Common myeloid progenitor, CD34-positive (primary cell): ENCODE data around the gene TRIM63.

ENCODE experiments used
- CTCF ChIA-PET: fragments of 350-600 bp; sonication (Branson Sonifier 250); formaldehyde crosslinking; loops from one replicate; lab custom pipeline; 2021; ENCODE audit warnings: antibody characterized with exemption; lab: Charles Lee
- POLR2A ChIA-PET: fragments of 350-600 bp; sonication (Branson Sonifier 250); formaldehyde crosslinking; loops from one replicate; lab custom pipeline; 2021; ENCODE audit warnings: antibody characterized with exemption; lab: Charles Lee
- DNase-seq, 3 donors: peaks; one replicate each; pipeline versions ENCODE4 v3.0.0 to v3.0.0-alpha.2; 2013
- H3K27ac ChIP-seq, 2 experiments: 1 replicate in 1 of 2; 2 replicates in 1 of 2; pipeline ENCODE4 v1.7.0; 2013; ENCODE audit warnings: inconsistent platforms in 2 of 2, low read length in 2 of 2, mild to moderate bottlenecking in 2 of 2, low read depth in 1 of 2, moderate library complexity in 1 of 2; ENCODE audit not compliant: severe bottlenecking in 2 of 2, insufficient read depth in 1 of 2, poor library complexity in 1 of 2
- H3K27me3 ChIP-seq, 5 experiments: replicated peaks in 2 of 5; 1 replicate in 3 of 5; 2 replicates in 2 of 5; pipeline versions ENCODE4 v1.6.1 to v1.7.0; 2013; ENCODE audit warnings: low read length in 4 of 5, mild to moderate bottlenecking in 2 of 5, moderate library complexity in 2 of 5, inconsistent platforms in 1 of 5; ENCODE audit not compliant: insufficient read depth in 5 of 5, control insufficient read depth in 4 of 5
- H3K36me3 ChIP-seq, 4 experiments: 1 replicate in 2 of 4; 2 replicates in 2 of 4; pipeline versions ENCODE4 v1.6.1 to v1.7.0; 2013; ENCODE audit warnings: low read length in 3 of 4, control low read depth in 1 of 4, mild to moderate bottlenecking in 1 of 4; ENCODE audit not compliant: control insufficient read depth in 4 of 4, insufficient read depth in 4 of 4
- H3K4me1 ChIP-seq, 4 experiments: 1 replicate in 3 of 4; 2 replicates in 1 of 4; pipeline versions ENCODE4 v1.6.1 to v1.7.1; 2013; ENCODE audit warnings: low read length in 3 of 4, mild to moderate bottlenecking in 3 of 4, control low read depth in 1 of 4, inconsistent platforms in 1 of 4, moderate library complexity in 1 of 4; ENCODE audit not compliant: control insufficient read depth in 4 of 4, insufficient read depth in 4 of 4; ENCODE audit errors: control extremely low read depth in 1 of 4
- H3K4me3 ChIP-seq, 7 experiments: 1 replicate in 4 of 7; 2 replicates in 3 of 7; pipeline versions ENCODE4 v1.5.1 to v1.7.0; 2013; ENCODE audit warnings: mild to moderate bottlenecking in 7 of 7, low read length in 6 of 7, moderate library complexity in 6 of 7, inconsistent platforms in 2 of 7, low read depth in 2 of 7, control low read depth in 1 of 7; ENCODE audit not compliant: insufficient read depth in 4 of 7, control insufficient read depth in 1 of 7; ENCODE audit errors: extremely low read depth in 1 of 7
- H3K9me3 ChIP-seq, 5 experiments: 1 replicate in 4 of 5; 2 replicates in 1 of 5; pipeline versions ENCODE4 v1.6.1 to v1.7.1; 2013; ENCODE audit warnings: low read length in 4 of 5, mild to moderate bottlenecking in 2 of 5, inconsistent platforms in 1 of 5, low read depth in 1 of 5, moderate library complexity in 1 of 5; ENCODE audit not compliant: control insufficient read depth in 4 of 5, insufficient read depth in 2 of 5; ENCODE audit errors: control extremely low read depth in 1 of 5
- WGBS: methylation state at CpG from one replicate; pipeline ENCODE4 v1.1.5; 2013; ENCODE audit not compliant: insufficient coverage; 5-methylcytosine and 5-hydroxymethylcytosine counted together

Gene TRIM63

DNA sequence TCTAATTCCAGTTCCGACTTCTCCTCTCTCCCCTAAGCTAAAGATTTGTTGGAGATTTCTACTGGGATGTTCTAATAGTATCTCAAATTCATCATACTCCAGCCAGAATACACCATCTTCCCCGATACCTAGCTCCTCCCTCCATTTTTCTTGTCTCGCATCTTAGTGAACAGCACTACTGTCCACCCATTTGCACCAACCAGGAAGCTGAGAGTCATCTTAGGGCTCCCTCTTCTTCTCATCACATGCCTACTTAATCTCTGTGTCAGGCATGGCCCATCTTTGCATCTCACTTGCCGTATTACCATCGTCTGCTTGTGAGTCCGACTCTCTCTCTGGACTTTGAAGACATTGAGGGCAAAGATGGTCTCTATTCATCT, 3.5 kb upstream of the TRIM63 start:
- POLR2A ChIA-PET: no interaction called here
- CTCF ChIA-PET: interaction anchor here (1.3 to 2.2 kb wide), 2 partner anchors 13 to 72 kb away, joined by 3 to 5 read pairs; no protein-coding TSS in a partner anchor
- H3K4me1 ChIP-seq: peaks cover 0 to 4% (median 0%) of the 10 kb centered on the region in 4 experiments
- WGBS: 98% methylated on average over 5 of the region's 6 CpGs
- no peaks in the 10 kb centered on the region for H3K36me3 ChIP-seq
- DNase-seq: no peak
- H3K27me3 ChIP-seq: peaks cover 0 to 26% (median 5%) of the 10 kb centered on the region in 5 experiments
- H3K4me3 ChIP-seq: no peak overlapping the region
- H3K9me3 ChIP-seq: no peaks in the 10 kb centered on the region
- no peak overlapping the region for H3K27ac ChIP-seq

GRCh38 chr1:26070296-26070962, 3.0 kb upstream of the TRIM63 start:
- ChIA-PET CTCF (interaction anchor here (1.3 to 2.2 kb wide), 2 partner anchors 12 to 73 kb away, joined by 3 to 5 read pairs; no protein-coding TSS in a partner anchor), POLR2A (no interaction called here)
- no peak overlapping the region for H3K4me3 ChIP-seq
- DNase-seq: peak; percentile 60 to 89 (median 80)
- H3K4me1 ChIP-seq: peaks cover 0 to under 1% (median 0%) of the 10 kb centered on the region in 4 experiments
- WGBS: 100% methylated on average over 4 of the region's 4 CpGs
- H3K9me3 ChIP-seq: no peaks in the 10 kb centered on the region
- peak overlapping the region in 1 of 2 experiments; percentile 18 for H3K27ac ChIP-seq
- peaks cover 0 to 26% (median 5%) of the 10 kb centered on the region in 5 experiments for H3K27me3 ChIP-seq
- H3K36me3 ChIP-seq: no peaks in the 10 kb centered on the region

DNA sequence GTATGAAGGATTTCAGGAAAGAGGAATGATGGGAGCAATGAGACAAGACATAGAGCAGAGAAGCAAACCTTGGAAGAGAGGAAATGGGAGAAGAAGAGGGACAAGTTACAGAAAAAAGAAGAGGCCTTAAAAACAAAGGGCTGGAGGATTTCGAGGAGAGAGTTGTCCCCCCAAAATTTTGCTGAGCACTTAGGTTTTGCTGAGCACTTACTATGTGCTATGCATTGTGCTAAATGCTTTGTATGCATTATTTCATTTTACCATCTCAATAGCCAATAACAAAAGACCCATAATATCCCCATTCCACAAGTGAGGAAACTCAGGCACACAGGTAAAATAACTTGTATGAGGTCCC, 2.5 kb upstream of the TRIM63 start:
- Histone ChIP-seq H3K4me3 (no peak overlapping the region), H3K4me1 (no peaks in the 10 kb centered on the region), H3K27ac (peak overlapping the region in 1 of 2 experiments; percentile 18), H3K36me3 (no peaks in the 10 kb centered on the region), H3K9me3 (no peaks in the 10 kb centered on the region), H3K27me3 (peaks cover 0 to 26% (median 5%) of the 10 kb centered on the region in 5 experiments)
- no CpG with 5 or more reads among the region's 1 CpG for WGBS
- CTCF ChIA-PET: interaction anchor here (2.2 kb wide), 1 partner anchor 12 kb away, joined by 5 read pairs; no protein-coding TSS in a partner anchor
- DNase-seq: no peak
- POLR2A ChIA-PET: no interaction called here

- Histone ChIP-seq H3K4me3 (no peak overlapping the region), H3K27me3 (peaks cover 0 to 15% (median 3%) of the 10 kb centered on the region in 5 experiments), H3K36me3 (no peaks in the 10 kb centered on the region), H3K9me3 (no peaks in the 10 kb centered on the region), H3K4me1 (no peaks in the 10 kb centered on the region), H3K27ac (no peak overlapping the region)
- DNase-seq: no peak
- ChIA-PET CTCF (interaction anchor here (0.9 kb wide), 1 partner anchor 13 kb away, joined by 3 read pairs; no protein-coding TSS in a partner anchor), POLR2A (no interaction called here)
- WGBS: no CpG with 5 or more reads among the region's 4 CpGs
Observed at GRCh38 chr1:26066857-26067256, 573 bp downstream of the TRIM63 start.

DNA sequence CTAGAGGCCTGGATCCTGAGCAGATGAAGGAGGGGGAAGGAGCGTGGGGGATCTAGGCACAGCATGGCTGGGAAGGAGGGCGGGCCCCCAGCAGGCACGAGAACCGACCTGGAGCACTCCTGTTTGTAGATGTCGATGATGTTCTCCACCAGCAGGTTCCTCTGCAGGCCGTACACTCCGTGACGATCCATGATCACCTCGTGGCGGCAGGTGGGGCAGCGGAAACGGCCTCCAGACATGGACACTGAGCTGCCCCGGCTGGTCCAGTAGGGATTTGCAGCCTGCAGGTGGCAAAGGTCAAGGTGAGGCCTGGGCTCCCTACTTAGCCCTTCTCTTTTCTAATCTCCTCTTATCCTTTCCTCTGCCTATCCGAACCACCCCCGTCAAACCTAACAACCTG, 1.3 kb downstream of the TRIM63 start:
- POLR2A ChIA-PET: no interaction called here
- H3K4me3 ChIP-seq: no peak overlapping the region

DNA sequence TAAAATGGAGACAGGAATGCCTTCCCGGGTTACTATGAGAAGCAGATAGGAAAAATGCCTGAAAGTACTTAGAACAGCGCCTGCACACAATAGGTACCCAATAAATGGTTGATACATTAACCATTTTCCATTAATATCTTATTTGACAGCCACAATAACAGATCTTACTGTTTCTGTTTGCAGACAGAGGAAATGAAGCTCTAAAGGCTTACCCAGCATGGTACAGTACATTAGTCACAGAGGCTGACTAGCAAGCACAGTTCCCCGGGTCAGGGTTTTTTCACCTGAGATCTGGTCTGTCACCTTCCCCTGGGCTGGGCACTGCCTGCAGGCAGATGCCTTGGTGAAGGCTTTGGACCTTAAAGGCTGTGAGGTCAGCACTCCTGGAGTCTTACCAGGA, 2.9 kb downstream of the TRIM63 start:
- no peaks in the 10 kb centered on the region for H3K4me1 ChIP-seq
- 92% methylated on average over 1 of the region's 3 CpGs for WGBS
- DNase-seq: no peak
- ChIA-PET CTCF (interaction anchor here (2.7 kb wide), 1 partner anchor 10 kb away, joined by 10 read pairs; no protein-coding TSS in a partner anchor), POLR2A (no interaction called here)
- H3K9me3 ChIP-seq: no peaks in the 10 kb centered on the region
- H3K36me3 ChIP-seq: no peaks in the 10 kb centered on the region
- no peak overlapping the region for H3K27ac ChIP-seq
- H3K27me3 ChIP-seq: peaks cover 0 to 11% (median 3%) of the 10 kb centered on the region in 5 experiments
- no peak overlapping the region for H3K4me3 ChIP-seq

More for the DNA sequence above, 1.3 kb downstream of the TRIM63 start:
- peaks cover 0 to 15% (median 3%) of the 10 kb centered on the region in 5 experiments for H3K27me3 ChIP-seq
- H3K36me3 ChIP-seq: no peaks in the 10 kb centered on the region
- no peak overlapping the region for H3K27ac ChIP-seq
- no peak for DNase-seq
- 97% methylated on average over 11 of the region's 15 CpGs for WGBS
- CTCF ChIA-PET: interaction anchor here (0.7 to 2.7 kb wide), 3 partner anchors 12 to 22 kb away, joined by 3 to 10 read pairs (median 3); no protein-coding TSS in a partner anchor
- no peaks in the 10 kb centered on the region for H3K9me3 ChIP-seq
- H3K4me1 ChIP-seq: no peaks in the 10 kb centered on the region
